DND-41 (cell line): ENCODE data around the gene MRPS7.

Source experiments
- ATAC-seq: fragments of 200-7000 bp; cut with Tn5 transposase; 3 replicates; pipeline ENCODE4 v1.9.1; 2021; ENCODE audit warnings: low read depth; ENCODE audit not compliant: insufficient read depth
- DNase-seq: peaks from one replicate; pipeline ENCODE4 v3.0.0-alpha.2; 2020
- H2AFZ ChIP-seq: 2 replicates; pipeline ENCODE4 v1.6.0; 2012; ENCODE audit warnings: low read depth, low read length
- H3K27ac ChIP-seq: 2 replicates; pipeline ENCODE4 v1.5.1; 2012; ENCODE audit warnings: low read length, inconsistent platforms
- H3K27me3 ChIP-seq: fragments of 200-600 bp; sonication (generic); 2 replicates; pipeline ENCODE4 v1.6.0; 2012; ENCODE audit warnings: low read length, mild to moderate bottlenecking, inconsistent platforms; ENCODE audit not compliant: insufficient read depth, poor library complexity
- H3K36me3 ChIP-seq: 2 replicates; pipeline ENCODE4 v1.5.1; 2012; ENCODE audit warnings: low read length, inconsistent platforms; ENCODE audit not compliant: insufficient read depth
- H3K4me1 ChIP-seq: 2 replicates; pipeline ENCODE4 v1.5.1; 2012; ENCODE audit warnings: mild to moderate bottlenecking, low read length; ENCODE audit not compliant: insufficient read depth
- H3K4me2 ChIP-seq: 2 replicates; pipeline ENCODE4 v1.6.0; 2012; ENCODE audit warnings: mild to moderate bottlenecking, moderate library complexity, low read length, inconsistent platforms; ENCODE audit not compliant: insufficient read depth
- H3K4me3 ChIP-seq, 2 experiments: fragments of 200-600 bp in 1 of 2; shearing (Covaris generic) in 1 of 2; 2 replicates each; pipeline ENCODE4 v1.5.1; 2012 to 2016; ENCODE audit warnings: inconsistent platforms in 2 of 2, low read length in 2 of 2, mild to moderate bottlenecking in 2 of 2, low read depth in 1 of 2, moderate library complexity in 1 of 2
- H3K79me2 ChIP-seq: 2 replicates; pipeline ENCODE4 v1.6.0; 2012; ENCODE audit warnings: low read length, inconsistent platforms; ENCODE audit not compliant: insufficient read depth
- H3K9ac ChIP-seq: 2 replicates; pipeline ENCODE4 v1.6.0; 2012; ENCODE audit warnings: low read depth, mild to moderate bottlenecking, inconsistent platforms, low read length, moderate library complexity
- H3K9me3 ChIP-seq: 2 replicates; pipeline ENCODE4 v1.5.1; 2012; ENCODE audit warnings: low read length, moderate library complexity, mild to moderate bottlenecking, inconsistent platforms; ENCODE audit not compliant: insufficient read depth, severe bottlenecking
- H4K20me1 ChIP-seq: 2 replicates; pipeline ENCODE4 v1.6.0; 2012; ENCODE audit warnings: low read length; ENCODE audit not compliant: insufficient read depth
- CTCF ChIP-seq: IDR thresholded peaks from 2 replicates; pipeline ENCODE4 v1.5.1; 2012; ENCODE audit warnings: borderline replicate concordance, low read length, moderate library complexity, mild to moderate bottlenecking; ENCODE audit not compliant: poor library complexity, severe bottlenecking; ENCODE audit errors: extremely low read depth
- EZH2 ChIP-seq: IDR thresholded peaks from 3 replicates; pipeline ENCODE4 v1.6.1; 2012; ENCODE audit warnings: borderline replicate concordance, low read depth, mild to moderate bottlenecking, moderate library complexity, low read length, inconsistent platforms; ENCODE audit not compliant: severe bottlenecking

MRPS7 gene

GRCh38 chr17:75265614-75266315 lies 4.1 kb downstream of the MRPS7 start:
- Histone ChIP-seq H3K79me2 (peaks cover 47% of the 10 kb centered on the region), H3K27ac (no peak overlapping the region), H3K9me3 (no peaks in the 10 kb centered on the region), H3K4me1 (peaks cover 35% of the 10 kb centered on the region), H2AFZ (no peak overlapping the region), H4K20me1 (peaks cover 5% of the 10 kb centered on the region), H3K9ac (no peak overlapping the region), H3K4me2 (no peak overlapping the region), H3K4me3 (no peak overlapping the region), H3K27me3 (no peaks in the 10 kb centered on the region), H3K36me3 (peaks cover 50% of the 10 kb centered on the region)
- TF ChIP-seq EZH2 (no peak), CTCF (no peak)
- DNase-seq = no peak
- ATAC-seq = no peak

DNA sequence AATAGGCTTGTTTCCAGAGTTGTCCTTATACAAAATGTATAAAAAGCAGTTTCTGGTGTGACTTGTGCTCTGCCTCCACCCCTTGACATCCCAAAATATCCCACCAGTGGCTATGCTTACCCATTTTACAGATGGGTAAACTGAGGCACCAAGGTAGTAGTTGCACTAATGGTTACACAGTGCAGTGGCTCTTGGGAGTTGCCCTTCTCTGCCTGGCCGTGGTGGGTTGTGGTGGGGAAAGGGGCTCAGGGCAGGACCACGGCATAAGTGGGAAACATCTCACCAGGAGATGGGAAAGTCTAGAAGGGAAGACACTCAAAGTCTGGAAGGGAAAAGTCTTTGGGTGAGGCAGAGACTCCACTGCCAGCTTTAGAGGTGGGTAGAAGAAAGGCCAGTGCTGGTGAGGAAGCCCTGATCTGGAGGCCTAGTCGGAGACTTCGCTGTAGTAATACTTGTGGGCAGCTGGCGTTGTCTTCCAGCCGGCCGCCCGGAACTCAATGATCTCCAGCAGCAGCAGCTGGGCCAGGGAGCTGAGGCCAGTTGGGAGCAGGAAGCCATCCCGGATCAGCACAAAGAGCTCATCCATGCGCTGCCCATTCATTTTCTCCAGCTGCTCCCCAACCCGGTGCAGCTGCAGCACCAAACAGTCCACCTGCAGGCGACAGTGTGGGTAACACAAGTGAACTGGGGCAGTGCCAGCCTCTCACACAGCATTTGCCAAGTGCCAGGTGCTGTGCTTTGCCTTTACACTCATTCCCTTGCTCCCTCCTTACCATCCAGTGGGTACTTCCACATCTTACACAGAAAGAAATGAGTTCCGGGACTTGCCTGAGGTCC lies 4.9 kb downstream of the MRPS7 start:
- Histone ChIP-seq H3K79me2 (peaks cover 46% of the 10 kb centered on the region), H3K27me3 (no peaks in the 10 kb centered on the region), H2AFZ (no peak overlapping the region), H3K9ac (no peak overlapping the region), H4K20me1 (0 out of 2 replicates have a peak, but pooled peaks cover 2% of the 10 kb centered on the region), H3K4me2 (no peak overlapping the region), H3K36me3 (peaks cover 45% of the 10 kb centered on the region), H3K27ac (no peak overlapping the region), H3K4me3 (no peak overlapping the region), H3K4me1 (peaks cover 33% of the 10 kb centered on the region), H3K9me3 (no peaks in the 10 kb centered on the region)
- DNase-seq = no peak
- no peak for ATAC-seq
- no peak for TF ChIP-seq CTCF
- no peak for TF ChIP-seq EZH2

DNA sequence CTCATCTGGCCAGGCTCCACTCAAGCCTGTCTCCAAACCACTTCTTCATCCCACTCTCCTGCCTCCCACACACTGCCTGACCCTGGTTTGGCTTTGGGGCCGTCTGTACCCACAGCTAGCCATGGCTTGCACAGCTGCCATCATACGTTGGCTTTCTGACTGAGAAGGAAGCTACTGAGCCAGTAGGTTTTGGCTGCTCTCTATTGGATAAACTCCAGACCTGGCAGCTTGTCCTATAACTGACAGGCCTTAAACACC lies 5.4 kb downstream of the MRPS7 start:
- TF ChIP-seq EZH2 = no peak
- no peak for TF ChIP-seq CTCF
- H4K20me1 ChIP-seq = 0 out of 2 replicates have a peak, but pooled peaks cover 2% of the 10 kb centered on the region
- H3K4me3 ChIP-seq = no peak overlapping the region
- H3K9me3 ChIP-seq = no peaks in the 10 kb centered on the region
- no peak overlapping the region for H2AFZ ChIP-seq
- H3K27me3 ChIP-seq = no peaks in the 10 kb centered on the region
- ATAC-seq = no peak
- peaks cover 45% of the 10 kb centered on the region for H3K36me3 ChIP-seq
- no peak overlapping the region for H3K9ac ChIP-seq
- DNase-seq = no peak
- H3K4me1 ChIP-seq = peaks cover 37% of the 10 kb centered on the region
- no peak overlapping the region for H3K4me2 ChIP-seq
- H3K27ac ChIP-seq = no peak overlapping the region
- peaks cover 48% of the 10 kb centered on the region for H3K79me2 ChIP-seq
